Germinal center (tissue), 1 donor: ENCODE measurements around the gene SCAF4.

Source experiments
- DNase-seq: peaks from one replicate; pipeline ENCODE4 v3.0.0; 2012; ENCODE audit warnings: mixed read lengths, low spot score

The SCAF4 gene

DNA sequence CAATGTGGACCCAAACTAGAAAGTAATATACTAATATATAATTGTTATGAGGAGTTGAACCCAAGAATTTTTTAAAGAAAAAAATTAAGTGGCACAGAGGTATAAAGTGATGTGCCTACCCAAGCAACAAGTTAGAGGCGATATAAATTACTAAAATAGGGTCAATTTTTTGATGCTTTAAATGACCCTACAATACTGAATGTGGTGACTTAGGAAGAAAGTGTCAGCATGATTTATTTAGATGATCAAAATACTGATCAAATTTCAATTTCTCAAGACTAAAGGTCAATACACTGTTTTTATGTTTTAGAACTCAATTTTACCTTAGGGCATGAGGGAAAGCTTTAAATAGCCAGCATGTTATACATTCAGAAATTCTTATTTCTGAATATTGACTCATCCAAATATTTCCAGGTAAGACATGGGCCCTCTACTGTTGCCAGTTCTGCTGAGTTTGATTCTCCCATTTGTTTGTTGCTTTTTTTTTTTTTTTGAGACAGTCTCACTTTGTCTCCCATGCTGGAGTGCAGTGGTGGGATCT, 20.1 kb downstream of the SCAF4 start:
- DNase-seq = no peak

DNA sequence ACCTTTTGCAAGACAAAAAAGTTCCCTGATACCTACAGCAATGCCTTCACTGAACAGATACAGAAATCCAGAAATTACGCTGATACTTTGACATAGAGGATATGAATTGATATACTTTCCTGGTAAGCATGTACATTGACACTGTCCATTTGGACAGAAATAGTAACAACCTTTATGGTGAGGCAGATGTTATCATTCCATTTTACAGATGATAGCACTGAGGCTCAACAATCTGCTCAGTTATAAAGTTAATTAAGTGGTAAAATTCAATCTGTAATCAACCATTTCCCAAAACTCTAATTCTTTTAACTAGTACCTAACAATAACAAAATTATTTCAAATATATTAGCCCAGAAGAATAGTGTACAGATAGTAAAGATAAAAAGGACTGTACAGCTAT, 20.6 kb downstream of the SCAF4 start:
- DNase-seq = no peak

DNA sequence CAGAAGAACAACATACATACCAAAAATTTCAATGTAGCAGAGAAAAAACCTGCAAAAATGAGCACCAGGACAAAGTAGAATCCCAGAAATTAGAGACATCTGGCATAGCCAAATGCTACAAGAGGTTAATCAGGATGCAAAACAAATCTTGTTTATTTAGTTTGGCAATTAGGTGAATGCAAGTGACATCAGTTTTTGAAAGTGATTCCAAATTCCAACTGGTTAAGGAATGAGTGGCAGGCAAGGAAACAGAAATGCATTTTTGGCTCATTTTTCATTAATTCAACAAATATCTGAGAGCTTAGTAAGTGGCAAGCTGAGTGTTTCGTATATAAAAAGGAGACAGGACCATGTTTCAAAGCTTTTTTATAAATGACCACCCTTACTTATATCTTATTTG, 21.3 kb downstream of the SCAF4 start:
- DNase-seq = no peak

DNA sequence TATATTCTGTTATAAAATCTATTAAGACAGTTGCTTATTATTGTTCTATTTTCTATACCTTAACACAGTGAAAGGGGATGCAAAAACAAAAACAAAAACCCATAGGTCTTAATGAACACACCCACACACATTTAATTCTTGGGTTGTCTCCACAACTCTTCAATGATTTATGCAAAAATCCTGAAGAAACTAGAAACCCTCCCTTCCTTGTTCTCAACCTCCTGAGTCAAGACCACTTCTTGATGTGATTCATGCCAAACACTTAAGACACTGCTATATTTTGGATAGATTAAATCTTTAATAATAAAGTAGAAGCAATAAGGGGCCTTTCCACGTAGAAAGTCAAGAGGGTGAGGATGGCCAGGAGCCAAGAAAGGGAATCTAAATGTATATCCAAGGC, 23.4 kb downstream of the SCAF4 start:
- no peak for DNase-seq

DNA sequence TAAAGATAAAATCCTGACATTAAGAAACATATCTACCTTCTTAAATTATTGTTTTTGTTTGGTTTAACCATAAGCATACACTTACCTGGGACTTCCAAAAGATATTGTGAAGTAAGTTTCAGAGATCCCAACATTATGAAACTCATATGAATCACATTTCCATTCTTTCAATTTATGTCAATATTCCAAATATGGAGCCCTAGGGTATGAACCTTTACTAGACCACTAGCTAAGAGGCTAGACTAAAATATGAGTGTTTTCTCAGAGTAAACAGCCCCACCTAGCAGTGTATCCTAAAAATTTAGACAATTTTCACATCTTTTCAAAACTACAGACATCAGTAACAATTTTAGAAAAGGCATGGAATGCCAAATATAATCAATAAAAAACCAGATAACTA, 24.4 kb downstream of the SCAF4 start:
- no peak for DNase-seq

DNA sequence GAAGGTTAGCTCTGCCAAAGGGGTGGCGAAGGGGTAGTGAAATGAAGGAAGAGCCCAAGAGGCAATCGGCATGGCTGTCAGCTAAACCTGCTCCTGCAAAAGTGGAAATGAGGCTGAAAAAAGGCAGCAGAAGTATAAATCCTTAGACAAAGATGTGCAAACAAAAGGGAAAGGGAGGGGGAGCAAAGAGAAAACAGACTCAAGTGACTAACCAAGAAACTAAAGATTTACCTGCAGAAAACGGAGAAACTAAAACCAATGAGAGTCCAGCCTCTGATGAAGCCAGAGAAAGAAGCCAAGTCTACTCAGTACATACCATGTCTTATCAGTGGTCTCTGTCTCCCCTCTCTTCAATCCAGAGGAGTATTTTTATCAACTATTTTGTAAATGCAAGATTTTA, 25.4 kb downstream of the SCAF4 start:
- DNase-seq = no peak

DNA sequence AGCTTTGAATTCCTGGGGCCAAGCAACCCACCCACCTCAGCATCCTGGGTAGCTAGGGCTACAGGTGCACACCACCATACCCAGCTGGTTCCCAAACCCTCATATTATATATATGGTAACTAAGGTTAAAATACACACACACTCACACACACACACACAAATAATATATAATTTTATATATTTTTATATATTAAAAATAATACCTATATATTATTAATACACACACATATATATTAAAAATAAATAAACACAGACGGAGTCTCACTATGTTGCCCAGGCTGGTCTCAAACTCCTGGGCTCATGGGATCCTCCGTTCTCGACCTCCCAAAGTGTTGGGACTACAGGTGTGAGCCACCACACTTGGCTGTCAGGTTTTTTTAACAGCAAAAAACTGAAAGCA, 31.9 kb downstream of the SCAF4 start:
- no peak for DNase-seq

DNA sequence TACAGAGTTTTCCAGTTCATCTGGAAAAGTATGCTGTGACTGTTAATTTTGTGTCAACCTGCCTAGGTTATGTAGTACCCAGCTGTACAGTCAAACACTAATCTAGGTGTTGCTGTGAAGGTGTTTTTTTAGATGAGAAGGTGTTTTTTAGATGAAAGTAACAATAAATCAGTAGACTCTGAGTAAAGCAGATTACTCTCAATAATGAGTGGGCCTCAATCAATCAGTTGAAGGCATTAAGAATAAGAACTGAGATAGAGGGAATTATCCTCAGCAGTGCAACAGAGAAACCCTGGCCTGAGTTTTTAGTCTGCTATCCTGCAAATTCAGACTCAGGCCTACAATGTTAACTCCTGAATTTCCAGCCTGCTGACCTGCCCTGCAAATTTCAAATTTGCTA, 33.5 kb downstream of the SCAF4 start:
- DNase-seq = no peak

DNA sequence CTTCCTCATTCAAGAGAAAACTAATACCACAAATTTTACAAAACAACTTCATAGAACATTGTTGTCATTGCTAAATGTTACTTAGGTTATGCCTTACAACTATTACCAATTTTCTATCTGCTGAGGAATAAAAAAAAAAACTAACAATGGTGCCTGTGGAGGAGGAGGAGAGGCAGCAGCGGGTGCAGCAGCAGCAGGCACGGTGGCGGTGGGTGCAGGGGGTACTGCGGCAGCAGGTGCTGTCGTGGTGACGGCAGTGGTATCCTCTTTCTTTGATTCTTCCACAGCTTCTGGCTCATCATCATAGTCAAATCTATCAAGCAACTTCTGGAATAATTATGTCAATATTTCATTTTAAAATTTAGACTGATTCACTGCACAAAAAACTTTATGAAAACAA, 35.5 kb downstream of the SCAF4 start:
- no peak for DNase-seq

DNA sequence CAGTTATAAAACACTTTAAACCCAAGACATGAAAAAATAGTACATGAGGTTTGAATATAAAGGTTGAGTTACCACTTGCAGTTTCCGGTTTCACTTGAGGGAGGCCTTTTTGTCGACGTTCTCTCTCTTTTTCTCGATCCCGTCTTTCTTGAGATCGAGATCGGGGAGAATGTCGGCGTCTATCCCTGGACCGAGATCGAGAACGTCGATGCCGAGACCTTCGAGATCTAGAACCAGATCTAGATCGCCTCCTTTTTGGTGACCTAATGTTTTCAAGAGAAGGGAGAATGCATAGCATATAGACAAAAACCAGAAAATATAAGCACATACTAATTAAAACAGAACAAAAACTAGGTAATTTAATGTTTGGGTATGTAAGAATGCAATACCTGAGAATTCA, 38.7 kb downstream of the SCAF4 start:
- no peak for DNase-seq

DNA sequence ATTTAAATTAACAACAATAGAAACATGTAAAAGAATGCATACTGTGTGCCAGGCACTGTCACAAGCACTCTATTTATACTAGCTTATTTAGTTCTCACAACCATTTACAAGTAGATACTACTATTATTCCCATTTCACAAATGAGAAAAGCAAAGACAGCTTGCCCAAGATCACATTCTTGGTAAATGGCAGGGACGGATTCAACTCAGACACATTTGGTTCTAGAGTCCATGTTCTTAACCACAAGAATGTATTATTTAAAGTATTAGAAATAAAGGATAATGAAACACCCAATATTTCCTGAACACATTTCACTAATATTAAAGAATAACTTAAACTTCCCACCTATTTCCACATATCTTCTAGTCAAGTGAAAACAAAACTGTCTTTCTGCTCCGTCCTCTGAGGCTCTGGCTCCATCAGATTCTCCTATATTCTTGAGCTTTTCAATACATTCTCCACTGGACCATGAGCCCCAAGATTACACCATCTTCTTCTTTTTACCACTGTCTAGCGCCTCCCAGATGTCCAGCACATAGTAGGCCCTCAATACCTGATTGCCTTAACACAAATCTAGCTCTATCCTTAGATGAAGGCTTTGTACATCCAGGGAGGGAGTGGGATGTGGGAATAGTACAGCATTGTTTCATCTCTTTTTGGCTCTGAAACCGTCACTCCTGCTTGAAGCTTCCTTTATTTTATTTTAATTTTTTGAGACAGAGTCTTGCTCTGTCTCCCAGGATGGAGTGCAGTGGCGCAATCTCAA, 43.1 kb downstream of the SCAF4 start:
- no peak for DNase-seq

DNA sequence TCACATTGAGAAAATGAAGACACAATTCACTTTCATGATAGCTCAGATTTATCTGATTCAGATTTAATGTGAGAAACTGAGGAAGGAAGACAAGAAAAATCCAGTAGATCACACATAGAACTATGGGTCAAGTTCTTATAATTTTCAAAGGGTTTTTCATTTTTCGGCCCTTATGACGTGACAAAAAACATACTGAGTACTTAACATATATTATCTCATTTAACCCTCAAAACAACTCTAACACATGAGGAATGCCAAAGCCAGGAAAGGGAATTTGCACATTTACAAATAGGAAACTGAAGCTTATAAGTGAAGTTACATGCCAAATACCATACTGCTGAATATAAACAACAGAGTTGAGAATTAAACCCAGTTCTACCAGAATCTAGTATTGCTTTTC, 44.8 kb downstream of the SCAF4 start:
- no peak for DNase-seq

DNA sequence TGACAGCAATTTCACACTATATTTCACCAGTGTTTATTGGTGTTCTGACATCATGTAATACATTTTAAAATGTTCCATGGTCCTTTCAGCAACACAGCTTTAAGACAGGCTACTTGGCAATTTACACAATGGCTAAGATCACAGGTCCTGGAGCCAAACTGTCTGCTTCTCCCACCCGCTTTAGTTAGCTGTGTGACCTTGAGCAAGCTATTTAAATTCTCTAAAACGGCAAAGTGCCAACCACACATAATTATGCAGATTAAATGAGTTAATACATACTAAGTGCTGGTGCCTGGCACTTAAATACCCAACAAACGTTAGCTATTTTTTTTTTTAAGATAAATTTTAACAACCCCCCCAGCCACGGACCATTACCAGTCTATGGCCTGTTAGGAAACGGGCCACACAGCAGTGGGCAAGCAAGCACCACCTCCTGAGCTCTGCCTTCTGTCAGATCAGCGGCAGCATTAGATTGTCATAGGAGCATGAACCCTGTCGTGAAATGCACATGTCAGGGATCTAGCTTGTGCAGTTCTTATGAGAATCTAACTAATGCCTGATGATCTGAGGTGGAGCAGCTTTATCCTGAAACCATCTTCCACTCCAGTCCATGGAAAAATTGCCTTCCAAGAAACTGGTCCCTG, 45.5 kb downstream of the SCAF4 start:
- DNase-seq = no peak

DNA sequence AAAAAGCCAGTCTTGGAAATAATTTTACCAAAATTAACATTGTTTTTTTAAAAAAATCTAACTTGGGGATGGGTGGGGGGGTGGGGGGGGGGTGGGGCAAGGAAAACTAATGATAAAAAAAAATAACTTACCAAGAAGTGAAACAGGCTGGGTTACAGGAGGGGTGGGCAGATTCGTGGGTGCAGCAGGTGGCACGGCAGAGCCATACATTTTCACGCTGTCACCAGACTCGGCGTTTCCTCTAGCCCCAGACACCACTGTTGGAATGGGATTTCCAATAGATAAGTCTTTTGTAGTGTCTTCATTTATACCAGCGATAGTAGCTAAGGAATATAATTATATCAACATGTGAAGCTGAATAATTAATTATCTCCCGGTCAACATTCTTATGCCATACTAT, 47.0 kb downstream of the SCAF4 start:
- DNase-seq = no peak

DNA sequence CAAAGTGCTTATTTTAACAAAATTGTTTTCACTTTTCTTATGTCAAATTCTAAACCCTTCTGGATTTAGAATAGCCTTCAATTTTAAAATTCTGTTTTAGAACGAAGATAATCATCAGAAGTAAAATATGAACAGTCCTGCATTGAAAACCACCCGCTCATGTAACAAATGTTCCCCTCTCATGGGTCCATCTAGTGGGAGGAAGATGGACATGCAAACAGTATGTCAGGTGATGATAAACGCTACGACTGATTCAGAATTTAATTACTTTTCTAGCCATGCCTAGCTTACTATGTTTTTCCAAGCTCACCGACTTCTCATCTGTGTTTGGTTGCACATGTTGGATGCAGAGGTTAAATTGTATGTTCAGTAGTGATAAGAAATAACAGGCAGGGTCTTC, 48.9 kb downstream of the SCAF4 start:
- no peak for DNase-seq

DNA sequence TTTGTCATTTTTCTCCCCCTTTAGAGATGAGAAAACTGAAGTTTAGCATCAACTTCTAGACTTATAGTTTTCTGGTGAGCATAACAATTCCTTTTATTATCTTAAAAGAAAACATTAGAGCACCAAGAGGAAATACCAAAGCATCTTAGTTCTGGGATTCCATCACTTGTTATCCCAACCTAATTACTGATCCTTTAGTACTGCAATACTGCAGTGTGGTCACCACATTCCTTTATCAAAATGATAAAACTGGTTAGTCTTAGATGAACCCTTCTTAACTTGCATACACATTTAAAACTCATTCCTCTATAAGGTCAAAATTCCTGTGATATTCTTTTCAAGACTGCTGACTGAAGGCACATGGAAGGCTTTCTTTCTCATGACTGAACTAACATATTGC, 49.3 kb downstream of the SCAF4 start:
- DNase-seq = no peak

DNA sequence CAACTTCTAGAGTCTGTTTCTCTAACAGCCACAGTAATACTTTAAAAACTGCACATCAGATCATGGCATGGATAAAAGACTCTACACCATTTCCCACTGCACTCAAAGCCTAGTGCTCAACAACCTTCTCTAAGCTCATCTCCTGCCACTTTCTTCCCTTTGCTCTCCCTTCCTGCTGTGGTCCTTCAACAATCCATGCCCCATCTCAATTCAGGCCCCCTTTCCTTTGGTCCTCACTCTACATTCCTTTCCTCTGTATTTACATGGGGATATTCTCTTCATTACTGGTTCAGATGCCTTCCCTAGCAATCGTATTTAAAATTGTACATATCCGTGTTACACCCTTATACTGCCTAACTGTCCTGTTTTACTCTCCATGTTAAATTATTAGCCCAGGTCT, 53.4 kb downstream of the SCAF4 start:
- no peak for DNase-seq

DNA sequence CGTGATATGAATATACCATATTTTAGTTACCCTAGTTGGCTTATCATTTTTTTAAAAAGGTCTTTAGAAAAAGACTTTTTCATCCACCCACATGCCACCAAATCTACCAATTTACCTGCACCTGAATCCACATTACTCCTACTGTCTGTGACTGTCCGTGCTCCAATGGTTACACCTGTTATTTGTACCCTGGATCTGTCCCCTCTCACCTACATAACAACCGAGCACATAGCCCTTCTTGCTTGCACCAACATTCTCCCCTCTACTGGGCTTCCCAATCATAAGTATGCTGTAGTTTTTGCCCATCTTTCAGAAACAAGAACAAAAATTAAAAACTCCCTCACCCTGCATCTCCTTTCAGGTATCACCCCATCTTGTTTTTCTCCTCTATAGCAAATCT, 54.9 kb downstream of the SCAF4 start:
- DNase-seq = no peak

DNA sequence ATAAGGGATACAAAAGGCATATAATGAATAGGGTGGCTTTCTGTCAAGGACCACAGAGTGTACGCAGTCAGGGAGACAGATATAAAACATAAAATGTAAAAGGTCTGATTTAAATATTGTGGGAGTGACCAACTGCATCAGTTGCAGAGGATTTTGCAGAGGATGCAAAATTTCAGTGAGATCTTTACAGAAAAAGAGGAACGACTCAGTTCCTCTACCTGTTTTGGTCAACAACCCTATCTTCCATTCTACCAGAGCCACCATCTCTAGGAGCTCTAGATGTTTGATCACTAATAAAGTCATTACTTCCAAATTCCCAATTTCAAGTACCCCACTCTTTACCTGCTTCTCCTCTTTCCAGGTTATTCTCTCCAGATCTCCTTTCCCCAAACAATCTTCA, 56.0 kb downstream of the SCAF4 start:
- peak; percentile 43 for DNase-seq

DNA sequence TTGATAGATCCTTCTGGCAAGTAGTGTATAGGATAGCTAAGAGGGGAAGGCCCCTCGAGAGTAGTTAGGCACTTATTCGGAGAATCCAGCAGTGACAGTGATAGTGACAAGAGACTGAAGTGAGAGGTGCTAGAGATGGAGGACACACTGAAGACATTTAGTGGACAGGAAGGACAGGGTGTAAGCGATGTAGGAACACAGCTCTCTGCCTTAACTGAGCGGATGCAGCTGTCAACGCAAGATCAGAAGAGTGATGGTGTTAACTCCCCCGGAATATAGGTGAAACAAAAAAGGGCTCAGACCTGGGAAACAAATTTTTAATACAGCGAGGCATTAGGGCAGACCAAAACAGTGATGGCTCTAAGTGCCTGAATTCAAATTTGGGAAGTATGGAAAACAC, 56.6 kb downstream of the SCAF4 start:
- no peak for DNase-seq

DNA sequence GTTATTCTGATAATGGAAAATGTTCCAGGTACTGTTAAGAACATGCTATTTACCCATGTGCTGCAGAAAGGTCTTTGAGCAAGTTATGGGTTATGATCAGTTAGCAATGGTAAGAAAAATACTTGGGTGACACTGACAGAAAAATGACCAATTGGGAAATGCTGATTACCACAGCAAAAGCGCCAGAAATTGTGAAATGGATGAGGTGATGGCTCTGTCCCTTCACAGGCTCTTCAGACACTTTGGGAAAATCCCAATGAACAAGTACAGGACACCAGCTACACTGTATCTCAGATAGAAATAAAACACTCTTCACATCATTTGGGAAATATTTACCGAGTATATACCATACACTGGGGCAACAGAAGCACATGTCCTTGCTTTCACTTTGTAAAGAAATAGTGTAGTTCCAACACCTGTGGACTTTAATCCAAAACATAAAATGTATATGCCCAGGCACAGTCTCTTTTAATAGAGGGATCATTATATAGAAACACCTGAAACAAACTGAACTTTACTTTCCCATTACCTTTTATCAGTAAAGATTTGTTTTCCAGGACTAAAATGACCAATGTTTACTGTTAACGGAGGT, 58.5 kb downstream of the SCAF4 start:
- no peak for DNase-seq

DNA sequence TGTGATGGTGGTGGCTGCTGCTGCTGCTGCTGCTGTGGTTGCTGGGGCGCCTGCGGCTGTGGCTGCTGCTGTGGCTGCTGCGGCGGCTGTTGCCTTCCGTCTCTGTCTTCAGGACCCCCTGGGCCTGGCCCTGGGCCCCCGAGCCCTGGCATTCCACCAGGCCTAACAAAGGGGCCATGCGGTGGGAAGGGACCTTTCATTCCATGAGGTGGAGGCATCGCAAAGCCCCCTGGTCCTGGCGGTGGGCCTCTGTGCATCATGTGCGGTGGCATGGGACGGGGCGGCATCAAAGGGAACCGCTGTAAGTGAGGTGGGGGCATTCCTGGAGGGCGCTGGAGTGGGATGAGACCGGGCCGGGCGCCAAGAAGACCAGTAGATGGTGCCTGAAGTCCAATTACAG, 60.0 kb downstream of the SCAF4 start:
- DNase-seq = no peak

DNA sequence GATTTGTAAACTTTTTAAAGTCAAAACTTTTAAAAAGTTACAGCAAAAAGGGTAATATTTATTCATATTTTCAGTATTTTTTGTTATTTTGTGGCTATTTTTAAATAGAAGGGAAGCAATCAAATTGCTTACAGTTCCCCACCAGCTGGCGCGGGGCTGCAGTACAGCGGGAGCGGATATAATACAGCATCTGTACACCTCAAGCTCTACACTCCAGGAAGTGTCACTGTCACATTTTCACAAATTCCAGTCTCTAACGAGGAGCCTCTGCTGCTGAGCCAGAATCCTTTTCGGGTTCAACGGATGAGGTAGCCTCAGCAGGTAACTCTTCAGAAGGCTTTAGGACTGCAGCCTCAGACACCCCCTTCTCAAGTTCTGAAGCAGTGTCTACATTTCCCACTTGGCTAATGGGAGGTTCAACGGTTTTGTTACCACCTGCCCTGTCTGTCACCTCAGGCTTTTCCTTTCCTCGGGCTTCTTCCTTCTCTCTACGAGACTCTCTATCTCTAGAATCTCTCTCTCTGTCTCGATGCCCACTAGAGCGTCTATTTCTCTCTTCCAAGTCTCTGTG, 60.7 kb downstream of the SCAF4 start:
- DNase-seq = no peak
